ENCODE data around the gene LMF1.

LMF1 gene

DNA sequence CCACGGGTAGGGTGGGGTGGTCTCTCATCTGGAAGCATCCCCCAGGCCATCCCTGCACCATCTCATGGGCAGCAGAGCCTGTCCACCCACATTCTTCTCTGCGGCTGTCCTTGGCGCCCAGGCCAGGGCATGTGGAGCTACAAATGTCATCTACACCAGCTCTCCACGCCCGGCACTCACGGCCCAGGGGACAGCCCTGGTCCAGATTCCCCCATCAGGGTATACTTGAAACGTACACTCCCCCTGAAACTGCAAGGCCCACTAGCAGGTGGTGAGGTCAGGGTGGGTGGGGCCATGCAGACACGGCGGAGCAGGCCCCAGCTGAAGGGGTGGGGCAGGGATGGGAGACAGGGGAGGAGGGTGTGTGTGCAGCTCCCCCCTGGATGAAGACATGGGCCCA is 7.6 kb upstream of the LMF1 start:
- TF ChIP-seq, protein P1, sequence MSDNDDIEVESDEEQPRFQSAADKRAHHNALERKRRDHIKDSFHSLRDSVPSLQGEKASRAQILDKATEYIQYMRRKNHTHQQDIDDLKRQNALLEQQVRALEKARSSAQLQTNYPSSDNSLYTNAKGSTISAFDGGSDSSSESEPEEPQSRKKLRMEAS (IDR thresholded peaks at IDR 0.05; ENCODE audit: low read depth, low read length), result no peak
- TF ChIP-seq CTCF (IDR thresholded peaks at IDR 0.05; ENCODE audit: low read depth, low read length) (no peak), MYC (IDR thresholded peaks at IDR 0.05; ENCODE audit: low read depth, low read length) (no peak), POLR2A (IDR thresholded peaks at IDR 0.05; ENCODE audit: extremely low read depth, insufficient read length) (no peak)
- DNase-seq (ENCODE audit: low read depth), result no peak
- no peak overlapping the region for H3K4me3 ChIP-seq (ENCODE audit: low read depth, low read length)

DNA sequence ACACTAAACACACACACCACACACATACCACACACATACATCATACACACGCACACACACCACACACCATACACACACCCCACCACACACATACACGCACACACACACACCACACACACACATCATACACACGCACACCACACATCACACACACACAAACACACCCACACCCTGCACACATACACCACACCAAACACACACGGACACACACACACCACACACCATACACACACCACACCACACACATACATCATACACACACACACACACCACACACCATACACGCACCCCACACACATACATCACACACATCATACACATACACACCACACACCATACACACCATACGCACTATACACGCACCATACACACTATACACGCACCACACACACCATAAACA is 7.1 kb upstream of the LMF1 start:
- H3K4me3 ChIP-seq (ENCODE audit: low read depth, low read length), result no peak overlapping the region
- TF ChIP-seq, protein P1 (IDR thresholded peaks at IDR 0.05; ENCODE audit: low read depth, low read length), result no peak
- TF ChIP-seq POLR2A (IDR thresholded peaks at IDR 0.05; ENCODE audit: extremely low read depth, insufficient read length) (no peak), CTCF (IDR thresholded peaks at IDR 0.05; ENCODE audit: low read depth, low read length) (no peak), MYC (IDR thresholded peaks at IDR 0.05; ENCODE audit: low read depth, low read length) (no peak)
- DNase-seq (ENCODE audit: low read depth), result no peak

DNA sequence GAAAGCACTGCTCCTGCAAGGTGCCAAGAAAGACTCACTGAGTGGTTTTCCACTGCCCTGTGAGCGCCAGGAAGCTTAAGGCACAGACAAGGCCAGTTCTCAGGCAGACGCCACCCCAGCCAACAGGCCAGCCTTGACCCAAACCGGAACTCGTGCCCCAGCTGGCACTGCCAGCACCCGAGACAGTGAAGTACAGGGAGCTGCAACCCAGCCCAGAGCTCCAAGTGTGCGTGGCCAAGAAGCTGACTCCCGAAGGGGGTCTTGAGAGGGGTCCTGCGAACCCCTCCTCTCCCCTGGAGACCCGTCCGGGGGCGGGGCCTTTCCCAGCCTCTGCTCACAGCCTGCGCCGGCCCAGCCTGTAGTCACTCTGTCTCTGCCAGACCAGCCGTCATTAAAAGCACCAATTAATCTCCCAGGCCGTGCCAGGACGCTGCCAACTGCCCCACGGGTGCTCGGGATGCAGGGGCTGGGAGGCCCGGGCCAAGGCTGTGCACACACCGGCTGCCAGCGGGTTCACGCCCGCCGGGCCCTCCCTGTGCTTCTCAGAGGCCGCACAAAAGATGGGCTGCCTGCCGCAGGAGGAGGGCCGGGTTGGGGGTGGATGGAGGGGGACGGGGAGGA is 6.4 kb upstream of the LMF1 start:
- DNase-seq (ENCODE audit: low read depth), result no peak
- TF ChIP-seq MYC (IDR thresholded peaks at IDR 0.05; ENCODE audit: low read depth, low read length) (no peak), CTCF (IDR thresholded peaks at IDR 0.05; ENCODE audit: low read depth, low read length) (no peak), POLR2A (IDR thresholded peaks at IDR 0.05; ENCODE audit: extremely low read depth, insufficient read length) (no peak)
- TF ChIP-seq, protein P1 (IDR thresholded peaks at IDR 0.05; ENCODE audit: low read depth, low read length), result no peak
- no peak overlapping the region for H3K4me3 ChIP-seq (ENCODE audit: low read depth, low read length)

DNA sequence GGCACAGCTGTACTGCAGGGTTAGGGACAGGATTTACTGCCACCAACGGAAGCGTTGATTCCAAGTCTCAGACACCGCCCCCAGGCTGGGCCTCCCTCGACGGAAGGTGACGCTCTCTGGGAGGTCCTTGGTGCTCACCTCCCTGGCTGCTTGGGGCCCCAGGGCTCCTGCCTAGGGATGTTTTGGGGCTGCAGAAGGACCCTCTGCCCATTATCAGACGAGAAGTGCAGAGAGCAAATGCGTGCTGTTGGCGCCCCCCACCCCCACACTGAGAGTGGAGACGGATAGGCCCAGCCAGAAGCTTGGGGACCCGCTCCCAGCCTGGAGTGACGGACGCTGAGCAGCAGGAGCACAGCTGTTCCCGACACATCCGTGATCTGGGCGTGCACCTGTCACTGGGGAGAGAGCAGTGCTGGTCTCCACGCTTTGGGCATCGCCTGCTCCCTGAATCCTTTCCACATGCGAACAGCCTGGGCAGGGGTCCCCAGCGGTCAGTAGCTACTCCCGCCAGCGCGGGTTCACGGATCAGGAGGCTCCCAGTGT is 5.7 kb upstream of the LMF1 start:
- H3K4me3 ChIP-seq (ENCODE audit: low read depth, low read length), result no peak overlapping the region
- DNase-seq (ENCODE audit: low read depth), result no peak
- TF ChIP-seq, protein P1 (IDR thresholded peaks at IDR 0.05; ENCODE audit: low read depth, low read length), result no peak

DNA sequence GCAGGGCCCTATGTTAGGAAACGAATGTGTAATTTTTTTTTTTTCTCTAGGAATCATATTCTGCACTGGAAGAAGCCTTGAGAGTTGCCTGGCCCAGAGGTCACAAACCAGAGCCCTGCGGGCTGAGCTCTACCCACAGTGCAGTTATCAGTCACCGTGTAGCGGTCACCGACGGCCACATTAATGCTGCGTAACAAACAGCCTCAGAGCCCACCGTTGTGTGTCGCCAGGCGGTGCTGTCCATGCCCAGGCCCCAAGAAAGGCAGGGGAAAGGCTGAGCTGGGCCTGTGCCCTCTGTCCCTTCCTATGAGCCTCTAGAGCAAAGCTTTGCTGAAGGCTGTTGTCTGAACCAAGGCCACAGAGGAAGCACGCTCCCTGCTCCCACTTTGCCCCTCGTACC is 4.5 kb upstream of the LMF1 start:
- TF ChIP-seq POLR2A (IDR thresholded peaks at IDR 0.05; ENCODE audit: extremely low read depth, insufficient read length), result no peak
- TF ChIP-seq MYC (IDR thresholded peaks at IDR 0.05; ENCODE audit: low read depth, low read length), result no peak
- no peak for TF ChIP-seq CTCF (IDR thresholded peaks at IDR 0.05; ENCODE audit: low read depth, low read length)
- TF ChIP-seq, protein P1 (IDR thresholded peaks at IDR 0.05; ENCODE audit: low read depth, low read length), result no peak
- no peak overlapping the region for H3K4me3 ChIP-seq (ENCODE audit: low read depth, low read length)
- no peak for DNase-seq (ENCODE audit: low read depth)

- TF ChIP-seq POLR2A (IDR thresholded peaks at IDR 0.05; ENCODE audit: extremely low read depth, insufficient read length) (no peak), CTCF (IDR thresholded peaks at IDR 0.05; ENCODE audit: low read depth, low read length) (no peak), MYC (IDR thresholded peaks at IDR 0.05; ENCODE audit: low read depth, low read length) (no peak)
- TF ChIP-seq, protein P1 (IDR thresholded peaks at IDR 0.05; ENCODE audit: low read depth, low read length), result no peak
- no peak overlapping the region for H3K4me3 ChIP-seq (ENCODE audit: low read depth, low read length)
- no peak for DNase-seq (ENCODE audit: low read depth)
Measured at GRCh38 chr16:974611-975261, 4.0 kb upstream of the LMF1 start.
